HCT116 (cell line): ENCODE measurements around the gene MYL5.

Experiments used
- CTCF ChIP-seq, 3 experiments: fragments of 200-600 bp in 1 of 3; sonication (generic) in 1 of 3; IDR thresholded peaks in 2 of 3; conservative IDR thresholded peaks in 1 of 3; 2 replicates each; pipeline ENCODE4 v1.5.1; 2012 to 2017; ENCODE audit warnings: low read depth in 2 of 3, low read length in 2 of 3, antibody characterized with exemption in 1 of 3, borderline replicate concordance in 1 of 3, control low read depth in 1 of 3, mild to moderate bottlenecking in 1 of 3, mixed read lengths in 1 of 3, mixed run types in 1 of 3, moderate library complexity in 1 of 3; ENCODE audit not compliant: insufficient read depth in 1 of 3
- EGR1 ChIP-seq: IDR thresholded peaks from 2 replicates; pipeline ENCODE4 v1.6.1; 2012; ENCODE audit warnings: low read depth
- EZH2phosphoT487 ChIP-seq: fragments of 200-600 bp; IDR thresholded peaks from 2 replicates; pipeline ENCODE4 v1.6.1; 2018; ENCODE audit warnings: antibody characterized with exemption, borderline replicate concordance
- POLR2A ChIP-seq: IDR thresholded peaks from 2 replicates; pipeline ENCODE4 v1.7.0; 2011; ENCODE audit warnings: borderline replicate concordance; ENCODE audit not compliant: insufficient read depth, insufficient read length; ENCODE audit errors: extremely low read depth
- TCF7L2 ChIP-seq: IDR thresholded peaks from 2 replicates; pipeline ENCODE4 v1.7.0; 2011; ENCODE audit warnings: borderline replicate concordance, inconsistent platforms; ENCODE audit not compliant: insufficient read depth, insufficient read length; ENCODE audit errors: extremely low read depth

DNA sequence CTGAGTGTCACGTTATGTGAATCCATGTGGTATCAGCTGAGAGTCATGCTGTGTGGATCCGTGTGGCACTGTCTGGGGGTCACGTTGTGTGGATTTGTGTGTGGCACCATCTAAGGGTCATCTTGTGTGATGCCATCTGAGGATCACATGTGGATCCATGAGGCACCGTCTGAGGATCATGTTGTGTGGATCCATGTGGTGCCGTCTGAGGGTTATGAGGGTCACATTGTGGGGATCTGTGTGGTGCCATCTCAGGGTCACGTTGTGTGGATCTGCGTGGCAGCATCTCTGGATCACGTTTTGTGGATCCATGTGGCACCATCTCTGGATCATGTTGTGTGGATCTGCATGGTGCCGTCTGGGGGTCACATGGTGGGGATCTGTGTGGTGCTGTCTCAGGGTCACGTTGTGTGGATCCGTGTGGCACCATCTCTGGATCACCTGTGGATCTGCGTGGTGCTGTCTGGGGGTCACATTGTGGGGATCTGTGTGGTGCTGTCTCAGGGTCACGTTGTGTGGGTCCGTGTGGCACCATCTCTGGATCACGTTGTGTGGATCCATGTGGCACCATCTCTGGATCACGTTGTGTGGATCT is 42.0 kb upstream of the MYL5 start:
- TF ChIP-seq CTCF (IDR thresholded peaks at IDR 0.05 in 2 of 3, conservative IDR thresholded peaks at IDR 0.05 in 1 of 3; ENCODE audit: borderline replicate concordance in 1 of 3, insufficient read depth in 1 of 3, low read depth in 2 of 3, low read length in 2 of 3) = no peak
- no peak for TF ChIP-seq POLR2A
- TF ChIP-seq EZH2phosphoT487 = no peak
- TF ChIP-seq TCF7L2 = no peak
- TF ChIP-seq EGR1 = no peak
